Ovary (tissue), 9 donors: ENCODE results near the gene SLC25A25. TPM values are rescaled to one million over a fixed set of nuclear protein-coding genes. Genes with fewer than 3 reads are reported as not detected.

ENCODE experiments used
- DNase-seq, 5 donors: peaks; one replicate each; pipeline ENCODE4 v3.0.0-alpha.2; 2019 to 2020
- H3K27ac ChIP-seq, 2 donors: fragments of 200-600 bp; one replicate each; pipeline versions ENCODE4 v1.5.1 to v1.8.0; 2019 to 2022
- H3K27me3 ChIP-seq: fragments of 200-600 bp; one replicate; pipeline ENCODE4 v1.8.0; 2022
- H3K36me3 ChIP-seq: fragments of 200-600 bp; sonication (generic); one replicate; pipeline ENCODE4 v1.5.1; 2019
- H3K4me1 ChIP-seq: one replicate; pipeline ENCODE4 v1.8.1; 2013; ENCODE audit warnings: mild to moderate bottlenecking, moderate library complexity; ENCODE audit not compliant: insufficient read depth
- H3K4me3 ChIP-seq: fragments of 200-600 bp; sonication (generic); one replicate; pipeline ENCODE4 v1.5.1; 2017
- H3K9me3 ChIP-seq, 2 donors: fragments of 200-600 bp in 1 of 2; sonication (generic) in 1 of 2; one replicate each; pipeline versions ENCODE4 v1.5.1 to v1.8.1; 2013 to 2019; ENCODE audit warnings: mild to moderate bottlenecking in 1 of 2, moderate library complexity in 1 of 2
- CTCF ChIP-seq, 3 donors: fragments of 450-650 bp in 2 of 3; fragments of 200-600 bp in 1 of 3; IDR thresholded peaks; one replicate each; pipeline versions ENCODE4 v1.5.1 to v1.8.0; 2016 to 2022; ENCODE audit warnings: antibody characterized with exemption in 3 of 3, mild to moderate bottlenecking in 1 of 3
- EP300 ChIP-seq: sonication (generic); formaldehyde crosslinking; IDR thresholded peaks from one replicate; pipeline ENCODE4 v1.6.1; 2017; ENCODE audit warnings: antibody characterized with exemption
- POLR2A ChIP-seq: fragments of 450-650 bp; IDR thresholded peaks from one replicate; pipeline ENCODE4 v1.6.1; 2017; ENCODE audit warnings: antibody characterized with exemption, mild to moderate bottlenecking, moderate library complexity
- WGBS, 3 donors: extraction: QIAGEN DNeasy Blood & Tissue Kit in 1 of 3; methylation state at CpG; one replicate each; pipeline versions ENCODE4 v1.1.5 to v1.1.7; 2013 to 2017; 5-methylcytosine and 5-hydroxymethylcytosine counted together
- intact Hi-C, 4 donors: fragments of 100-400 bp; cut with DNase I; formaldehyde crosslinking; loops; one replicate each; pipeline versions ENCODE4 v1.11.0 to v1.15.1; 2022 to 2023
- polyA plus RNA-seq, 2 donors: library from polyadenylated mRNA; stranded (reverse); fragments of 200-250 nt in 1 of 2; fragments of 350-450 nt in 1 of 2; fragmentation: Illumina TruSeq in 1 of 2; extraction: RNeasy Lipid Tissue Mini Kit (QIAGEN cat#74804) in 1 of 2; gene quantifications; one replicate each; pipeline ENCODE4 v1.2.3, GENCODE V29; 2013 to 2014
- total RNA-seq, 7 donors: library from RNA; depleted of rRNA in 2 of 7; stranded (reverse); fragments of >200 nt in 2 of 7; fragmentation: NEBNext Ultra II Directional in 3 of 7; extraction: Animal tissue kit (Norgen Biotek cat#: 25700) in 3 of 7; gene quantifications; one replicate each; pipeline versions ENCODE4 v1.1.0 to v1.2.4, GENCODE V29; 2016 to 2023
- donor health status: DM: no; HTN: no; CAD: no; lungs with moderate emphysema.
- donor health status: DM: no; HTN: no; CAD: no.
- donor health status: Bipolar disorder and iron deficiency.
- donor health status: DM: yes; HTN: yes; CAD: no.
- donor health status: DM: no; HTN: no; CAD: no.
- donor health status: DM: yes; HTN: yes; CAD: no.

The SLC25A25 gene
- total and polyA plus RNA-seq, 9 donors = 23.4 to 90.1 (median 39.8) TPM

GRCh38 chr9:128024761-128025308 lies 43.2 kb upstream of the SLC25A25 start:
- intact Hi-C loops = no loop called here
- Histone ChIP-seq H3K4me3 (no peak overlapping the region), H3K4me1 (no peaks in the 10 kb centered on the region), H3K36me3 (no peaks in the 10 kb centered on the region), H3K9me3 (no peaks in the 10 kb centered on the region), H3K27ac (no peak overlapping the region), H3K27me3 (no peaks in the 10 kb centered on the region)
- no peak for TF ChIP-seq EP300
- no peak for TF ChIP-seq CTCF (IDR thresholded peaks at IDR 0.05)
- TF ChIP-seq POLR2A = no peak
- no peak for DNase-seq
- WGBS, 3 donors = 55 to 68% (median 68%) methylated on average over 5 of the region's 5 CpGs

- intact Hi-C loops = no loop called here
- no peak overlapping the region for H3K4me3 ChIP-seq
- TF ChIP-seq CTCF (IDR thresholded peaks at IDR 0.05) = no peak
- no peak for TF ChIP-seq EP300
- no peak for TF ChIP-seq POLR2A
- no peaks in the 10 kb centered on the region for H3K4me1 ChIP-seq
- no peaks in the 10 kb centered on the region for H3K36me3 ChIP-seq
- no peak overlapping the region for H3K27ac ChIP-seq
- no peaks in the 10 kb centered on the region for H3K27me3 ChIP-seq
- no peak for DNase-seq
- H3K9me3 ChIP-seq = no peaks in the 10 kb centered on the region
- 41 to 75% (median 72%) methylated on average over 4 of the region's 4 CpGs for WGBS, 3 donors
Observed at GRCh38 chr9:128025736-128026135, 42.3 kb upstream of the SLC25A25 start.

- Histone ChIP-seq H3K4me1 (no peaks in the 10 kb centered on the region), H3K27me3 (no peaks in the 10 kb centered on the region), H3K9me3 (no peaks in the 10 kb centered on the region), H3K4me3 (no peak overlapping the region), H3K36me3 (no peaks in the 10 kb centered on the region), H3K27ac (no peak overlapping the region)
- TF ChIP-seq CTCF (IDR thresholded peaks at IDR 0.05) (no peak), EP300 (no peak), POLR2A (no peak)
- intact Hi-C loops = no loop called here
- DNase-seq = no peak
- WGBS, 3 donors = 86 to 94% (median 88%) methylated on average over 12 of the region's 12 CpGs
Observed at GRCh38 chr9:128026255-128026772, 41.7 kb upstream of the SLC25A25 start.

GRCh38 chr9:128026773-128027541 lies 41.1 kb upstream of the SLC25A25 start:
- TF ChIP-seq EP300 (no peak), CTCF (IDR thresholded peaks at IDR 0.05) (no peak), POLR2A (no peak)
- H3K27me3 ChIP-seq = no peaks in the 10 kb centered on the region
- H3K27ac ChIP-seq = no peak overlapping the region
- no peaks in the 10 kb centered on the region for H3K4me1 ChIP-seq
- no peaks in the 10 kb centered on the region for H3K36me3 ChIP-seq
- no peaks in the 10 kb centered on the region for H3K9me3 ChIP-seq
- H3K4me3 ChIP-seq = no peak overlapping the region
- intact Hi-C loops = no loop called here
- 37 to 56% (median 39%) methylated on average over 11 of the region's 11 CpGs for WGBS, 3 donors
- DNase-seq = no peak
